Cardiac muscle cell (in vitro differentiated cells and primary cell): ENCODE results near the gene RIBC2. TPM values are rescaled to one million over a fixed set of nuclear protein-coding genes. Genes with fewer than 3 reads are reported as not detected.
A peak's percentile ranks its signal among the peaks of the same experiment; 100 is the strongest.

Experiments
- DNase-seq, 2 donors: peaks; one replicate each; pipeline versions ENCODE4 v3.0.0 to v3.0.0-alpha.2; 2010 to 2017; ENCODE audit warnings: low read depth in 1 of 2, low spot score in 1 of 2
- H3K27ac ChIP-seq: fragments of 200-600 bp; sonication (generic); 2 replicates; pipeline ENCODE4 v1.5.1; 2016
- H3K27me3 ChIP-seq: fragments of 200-600 bp; sonication (generic); 2 replicates; pipeline ENCODE4 v1.6.0; 2016; ENCODE audit warnings: control low read depth
- H3K36me3 ChIP-seq: fragments of 200-600 bp; sonication (generic); 2 replicates; pipeline ENCODE4 v1.5.1; 2016; ENCODE audit warnings: control low read depth
- H3K4me1 ChIP-seq: fragments of 200-600 bp; sonication (generic); 2 replicates; pipeline ENCODE4 v1.8.1; 2017; ENCODE audit warnings: low read depth, mild to moderate bottlenecking, mixed run types
- H3K4me3 ChIP-seq: fragments of 200-600 bp; sonication (generic); 2 replicates; pipeline ENCODE4 v1.5.1; 2016; ENCODE audit warnings: mild to moderate bottlenecking
- H3K9me3 ChIP-seq: fragments of 200-600 bp; sonication (generic); 2 replicates; pipeline ENCODE4 v1.5.1; 2017; ENCODE audit warnings: low read depth, mild to moderate bottlenecking, control low read depth
- CTCF ChIP-seq: IDR thresholded peaks from 2 replicates; pipeline ENCODE4 v1.5.1; 2012; ENCODE audit warnings: low read depth, mild to moderate bottlenecking, low read length
- polyA plus RNA-seq: library from polyadenylated mRNA; unstranded; fragments of >200 nt; fragmentation: Nextera tagmentation; extraction: Ambion mirVana; gene quantifications from 2 replicates; pipeline ENCODE4 v1.2.1, GENCODE V29; 2016
- total RNA-seq: library from RNA; depleted of rRNA; stranded (reverse); fragments of >200 nt; gene quantifications from 2 replicates; pipeline ENCODE4 v1.2.3, GENCODE V29; 2016

RIBC2 gene
- total and polyA plus RNA-seq, 2 experiments from 2014 or later, result 0.35 to 0.60 TPM

- Histone ChIP-seq H3K27me3 (no peaks in the 10 kb centered on the region), H3K27ac (no peak overlapping the region), H3K4me1 (peaks cover 17% of the 10 kb centered on the region), H3K36me3 (no peaks in the 10 kb centered on the region), H3K9me3 (no peaks in the 10 kb centered on the region), H3K4me3 (no peak overlapping the region)
- no peak for DNase-seq
- TF ChIP-seq CTCF, result no peak
Observed at GRCh38 chr22:45451972-45452371, 38.5 kb downstream of the RIBC2 start.

- H3K27me3 ChIP-seq, result no peaks in the 10 kb centered on the region
- peaks cover 17% of the 10 kb centered on the region for H3K4me1 ChIP-seq
- H3K4me3 ChIP-seq, result no peak overlapping the region
- no peak for DNase-seq
- H3K27ac ChIP-seq, result no peak overlapping the region
- no peaks in the 10 kb centered on the region for H3K36me3 ChIP-seq
- no peak for TF ChIP-seq CTCF
- H3K9me3 ChIP-seq, result no peaks in the 10 kb centered on the region
Observed at GRCh38 chr22:45452565-45453379, 39.3 kb downstream of the RIBC2 start.

GRCh38 chr22:45453764-45454163 is 40.3 kb downstream of the RIBC2 start:
- Histone ChIP-seq H3K27ac (no peak overlapping the region), H3K9me3 (no peaks in the 10 kb centered on the region), H3K4me3 (no peak overlapping the region), H3K36me3 (no peaks in the 10 kb centered on the region), H3K4me1 (peaks cover 17% of the 10 kb centered on the region), H3K27me3 (no peaks in the 10 kb centered on the region)
- TF ChIP-seq CTCF, result no peak
- no peak for DNase-seq

GRCh38 chr22:45454275-45454674 is 40.8 kb downstream of the RIBC2 start:
- TF ChIP-seq CTCF, result no peak
- Histone ChIP-seq H3K4me3 (no peak overlapping the region), H3K36me3 (no peaks in the 10 kb centered on the region), H3K27ac (no peak overlapping the region), H3K9me3 (no peaks in the 10 kb centered on the region), H3K27me3 (no peaks in the 10 kb centered on the region), H3K4me1 (peaks cover 17% of the 10 kb centered on the region)
- DNase-seq, result peak in 1 of 2 donors; percentile 14

- no peak overlapping the region for H3K27ac ChIP-seq
- H3K9me3 ChIP-seq, result no peaks in the 10 kb centered on the region
- H3K4me1 ChIP-seq, result peaks cover 17% of the 10 kb centered on the region
- H3K4me3 ChIP-seq, result no peak overlapping the region
- TF ChIP-seq CTCF, result no peak
- H3K27me3 ChIP-seq, result no peaks in the 10 kb centered on the region
- peak in 1 of 2 donors; percentile 51 for DNase-seq
- H3K36me3 ChIP-seq, result no peaks in the 10 kb centered on the region
Observed at GRCh38 chr22:45455212-45455611, 41.7 kb downstream of the RIBC2 start.
